B cell (primary cell): ENCODE results near the gene MGAT5. TPM values are rescaled to one million over a fixed set of nuclear protein-coding genes. Genes with fewer than 3 reads are reported as not detected.

Source experiments
- ATAC-seq: fragments of 200-7000 bp; cut with Tn5 transposase; one replicate; pipeline ENCODE4 v1.10.0; 2021; ENCODE audit warnings: low read depth, mild to moderate bottlenecking, moderate number of reproducible peaks, moderate library complexity
- CTCF ChIA-PET: fragments of 350-600 bp; sonication (Branson Sonifier 250); formaldehyde crosslinking; loops from one replicate; lab custom pipeline; 2021; ENCODE audit warnings: antibody characterized with exemption, inconsistent platforms; lab: Charles Lee
- POLR2A ChIA-PET: fragments of 350-600 bp; sonication (Branson Sonifier 250); formaldehyde crosslinking; loops from one replicate; lab custom pipeline; 2021; ENCODE audit warnings: antibody characterized with exemption; lab: Charles Lee
- DNase-seq: peaks from one replicate; pipeline ENCODE4 v3.0.0; 2013
- H2AFZ ChIP-seq: 2 replicates; pipeline ENCODE4 v1.6.1; 2012; ENCODE audit warnings: mild to moderate bottlenecking, low read depth, low read length; ENCODE audit not compliant: insufficient read depth, poor library complexity, severe bottlenecking
- H3K27ac ChIP-seq, 2 donors: 1 replicate in 1 of 2; 2 replicates in 1 of 2; pipeline ENCODE4 v1.5.1; 2012 to 2013; ENCODE audit warnings: low read length in 2 of 2, mild to moderate bottlenecking in 2 of 2, moderate library complexity in 1 of 2
- H3K27me3 ChIP-seq, 4 experiments: fragments of 200-600 bp in 1 of 4; sonication (generic) in 1 of 4; replicated peaks in 1 of 4; 1 replicate in 2 of 4; 2 replicates in 2 of 4; pipeline versions ENCODE4 v1.6.1 to v1.7.0; 2013 to 2016; ENCODE audit warnings: low read length in 3 of 4, mild to moderate bottlenecking in 2 of 4, mixed read lengths in 1 of 4, moderate library complexity in 1 of 4; ENCODE audit not compliant: insufficient read depth in 4 of 4, control insufficient read depth in 3 of 4; ENCODE audit errors: control extremely low read depth in 1 of 4
- H3K36me3 ChIP-seq, 2 experiments: replicated peaks in 1 of 2; 1 replicate in 1 of 2; 2 replicates in 1 of 2; pipeline versions ENCODE4 v1.6.1 to v1.7.1; 2013; ENCODE audit warnings: low read length in 1 of 2; ENCODE audit not compliant: insufficient read depth in 2 of 2, control insufficient read depth in 1 of 2; ENCODE audit errors: control extremely low read depth in 1 of 2, extremely low read depth in 1 of 2
- H3K4me1 ChIP-seq, 2 donors: fragments of 200-600 bp in 1 of 2; sonication (generic) in 1 of 2; 1 replicate in 1 of 2; 2 replicates in 1 of 2; pipeline versions ENCODE4 v1.5.1 to v1.6.1; 2013 to 2017; ENCODE audit warnings: low read length in 2 of 2; ENCODE audit not compliant: control insufficient read depth in 2 of 2, insufficient read depth in 2 of 2
- H3K4me2 ChIP-seq: replicated peaks from 2 replicates; pipeline ENCODE3; 2012; ENCODE audit warnings: mild to moderate bottlenecking, low read depth, low read length; ENCODE audit not compliant: poor library complexity, severe bottlenecking
- H3K4me3 ChIP-seq, 5 experiments: fragments of 200-600 bp in 1 of 5; sonication (generic) in 1 of 5; 1 replicate in 3 of 5; 2 replicates in 2 of 5; pipeline versions ENCODE4 v1.5.1 to v1.7.0; 2011 to 2016; ENCODE audit warnings: low read length in 4 of 5, mild to moderate bottlenecking in 4 of 5, low read depth in 2 of 5, control low read depth in 1 of 5, moderate library complexity in 1 of 5; ENCODE audit not compliant: insufficient read depth in 1 of 5; ENCODE audit errors: control extremely low read depth in 1 of 5, extremely low read depth in 1 of 5
- H3K79me2 ChIP-seq: fragments of 200-600 bp; sonication (generic); one replicate; pipeline ENCODE4 v1.6.0; 2016; ENCODE audit warnings: low read length; ENCODE audit not compliant: control insufficient read depth, insufficient read depth
- H3K9ac ChIP-seq: fragments of 200-600 bp; sonication (generic); 2 replicates; pipeline ENCODE4 v1.6.1; 2017; ENCODE audit warnings: mild to moderate bottlenecking, low read length, moderate library complexity
- H3K9me3 ChIP-seq, 3 donors: one replicate each; pipeline versions ENCODE4 v1.6.1 to v1.7.1; 2013; ENCODE audit warnings: low read length in 2 of 3; ENCODE audit not compliant: control insufficient read depth in 2 of 3, insufficient read depth in 1 of 3; ENCODE audit errors: control extremely low read depth in 1 of 3
- H4K20me1 ChIP-seq: 2 replicates; pipeline ENCODE4 v1.6.0; 2012; ENCODE audit warnings: mild to moderate bottlenecking, low read length; ENCODE audit not compliant: insufficient read depth, control insufficient read depth, poor library complexity, severe bottlenecking
- H3K27ac Mint-ChIP-seq: one replicate; pipeline ENCODE4 v1.8.0; 2021; ENCODE audit warnings: mixed read lengths
- H3K27me3 Mint-ChIP-seq: one replicate; pipeline ENCODE4 v1.8.0; 2021; ENCODE audit warnings: mixed read lengths
- H3K4me1 Mint-ChIP-seq: one replicate; pipeline ENCODE4 v1.8.0; 2021; ENCODE audit warnings: mixed read lengths
- H3K4me3 Mint-ChIP-seq: one replicate; pipeline ENCODE4 v1.8.0; 2021; ENCODE audit warnings: mixed read lengths
- H3K9me3 Mint-ChIP-seq: one replicate; pipeline ENCODE4 v1.8.0; 2022; ENCODE audit warnings: mixed read lengths; ENCODE audit not compliant: insufficient read depth
- CTCF ChIP-seq: fragments of 200-600 bp; IDR thresholded peaks from one replicate; pipeline ENCODE4 v1.8.0; 2022; ENCODE audit warnings: antibody characterized with exemption, mild to moderate bottlenecking
- EZH2 ChIP-seq: IDR thresholded peaks from 2 replicates; pipeline ENCODE4 v1.6.1; 2012; ENCODE audit warnings: borderline replicate concordance, low read depth, mild to moderate bottlenecking, moderate library complexity, low read length; ENCODE audit not compliant: insufficient read depth, poor library complexity, severe bottlenecking
- WGBS: methylation state at CpG from one replicate; pipeline ENCODE4 v1.1.5; 2013; ENCODE audit warnings: missing lambda C conversion rate; ENCODE audit not compliant: insufficient coverage; 5-methylcytosine and 5-hydroxymethylcytosine counted together
- intact Hi-C: fragments of 100-400 bp; cut with micrococcal nuclease; formaldehyde crosslinking; loops from one replicate; pipeline ENCODE4 v1.10.0; 2022
- polyA plus RNA-seq: library from polyadenylated mRNA; depleted of rRNA; stranded (reverse); fragments of >200 nt; gene quantifications from 2 replicates; pipeline ENCODE4 v1.2.3, GENCODE V29; 2012
- total RNA-seq, 2 donors: library from RNA; stranded (reverse); fragments of 120-200 nt in 1 of 2; gene quantifications; 1 replicate in 1 of 2; 2 replicates in 1 of 2; pipeline versions ENCODE4 v1.2.3 to v1.2.4, GENCODE V29; 2013 to 2022

The MGAT5 gene
- total and polyA plus RNA-seq, 2 donors (not counting 1 experiment from before 2014, with no cell fraction given) = 27.2 to 184 TPM

- ChIA-PET CTCF (interaction anchor here (2.6 kb wide), 1 partner anchor 440 kb away, joined by 20 read pairs; no protein-coding TSS in a partner anchor), POLR2A (no interaction called here)
- H4K20me1 ChIP-seq = peaks cover under 1% of the 10 kb centered on the region
- TF ChIP-seq CTCF (no peak), EZH2 (no peak)
- no peak overlapping the region for H3K9ac ChIP-seq
- peaks cover 0 to 14% of the 10 kb centered on the region in 2 experiments for H3K36me3 ChIP-seq
- Mint-ChIP-seq H3K9me3 (no peaks in the 10 kb centered on the region), H3K4me1 (peaks cover 3% of the 10 kb centered on the region), H3K4me3 (no peak overlapping the region), H3K27me3 (no peaks in the 10 kb centered on the region), H3K27ac (peak overlapping the region; percentile 20)
- no peaks in the 10 kb centered on the region for H3K79me2 ChIP-seq
- DNase-seq (no peak), ATAC-seq (no peak)
- H3K27ac ChIP-seq = no peak overlapping the region
- no peak overlapping the region for H3K4me2 ChIP-seq
- no peaks in the 10 kb centered on the region for H3K4me1 ChIP-seq
- H3K9me3 ChIP-seq = peaks cover 0 to 3% (median 0%) of the 10 kb centered on the region in 3 donors
- 100% methylated on average over 1 of the region's 6 CpGs for WGBS
- intact Hi-C loops = no loop called here
- H2AFZ ChIP-seq = no peak overlapping the region
- no peak overlapping the region for H3K4me3 ChIP-seq
- H3K27me3 ChIP-seq = no peaks in the 10 kb centered on the region
Observed at GRCh38 chr2:134458473-134458853, 204.6 kb downstream of the MGAT5 start.

- no peaks in the 10 kb centered on the region for H3K27me3 ChIP-seq
- no peaks in the 10 kb centered on the region for H4K20me1 ChIP-seq
- no peak for DNase-seq
- no peaks in the 10 kb centered on the region for H3K79me2 ChIP-seq
- TF ChIP-seq EZH2 (no peak), CTCF (no peak)
- intact Hi-C loops = no loop called here
- H3K4me3 ChIP-seq = no peak overlapping the region
- no peak overlapping the region for H2AFZ ChIP-seq
- WGBS = 94% methylated on average over 8 of the region's 10 CpGs
- H3K4me2 ChIP-seq = no peak overlapping the region
- Mint-ChIP-seq H3K4me1 (peaks cover 3% of the 10 kb centered on the region), H3K9me3 (no peaks in the 10 kb centered on the region), H3K4me3 (no peak overlapping the region), H3K27ac (no peak overlapping the region), H3K27me3 (no peaks in the 10 kb centered on the region)
- ATAC-seq = no peak
- H3K9me3 ChIP-seq = peaks cover 0 to 3% (median 0%) of the 10 kb centered on the region in 3 donors
- POLR2A ChIA-PET = no interaction called here
- H3K36me3 ChIP-seq = peaks cover 0 to 9% of the 10 kb centered on the region in 2 experiments
- no peaks in the 10 kb centered on the region for H3K4me1 ChIP-seq
- CTCF ChIA-PET = interaction anchor here (1.4 to 2.6 kb wide), 2 partner anchors 324 to 440 kb away, joined by 6 to 20 read pairs; no protein-coding TSS in a partner anchor
- H3K27ac ChIP-seq = no peak overlapping the region
- H3K9ac ChIP-seq = no peak overlapping the region
Observed at GRCh38 chr2:134458950-134459349, 205.1 kb downstream of the MGAT5 start.
